Activated B cell treated with CpG ODN at 0.5 μM for 24 hours (primary cell): Measurements from ENCODE around the gene SAMD8. TPM values are rescaled to one million over a fixed set of nuclear protein-coding genes. Genes with fewer than 3 reads are reported as not detected.
"Not testable (repeated sequence)": the region's sequence is repeated elsewhere in the genome, so short reads cannot be mapped to it uniquely, and the experiment has no call there.

ENCODE experiments used
- ATAC-seq: fragments of 200-7000 bp; cut with Tn5 transposase; one replicate; pipeline ENCODE4 v1.10.0; 2021; ENCODE audit warnings: low read depth, mild to moderate bottlenecking, moderate library complexity
- CTCF ChIA-PET: fragments of 350-600 bp; sonication (Branson Sonifier 250); formaldehyde crosslinking; loops from one replicate; lab custom pipeline; 2021; ENCODE audit warnings: antibody characterized with exemption; lab: Charles Lee
- POLR2A ChIA-PET: fragments of 350-600 bp; sonication (Branson Sonifier 250); formaldehyde crosslinking; loops from one replicate; lab custom pipeline; 2021; ENCODE audit warnings: antibody characterized with exemption; lab: Charles Lee
- DNase-seq: peaks from one replicate; pipeline ENCODE4 v3.0.0; 2022
- H3K27ac Mint-ChIP-seq: one replicate; pipeline ENCODE4 v1.8.0; 2020; ENCODE audit warnings: mixed read lengths
- H3K27me3 Mint-ChIP-seq: one replicate; pipeline ENCODE4 v1.8.0; 2021; ENCODE audit warnings: mixed read lengths
- H3K36me3 Mint-ChIP-seq: one replicate; pipeline ENCODE4 v1.8.0; 2021; ENCODE audit warnings: low read depth, mixed read lengths
- H3K4me1 Mint-ChIP-seq: one replicate; pipeline ENCODE4 v1.8.0; 2021; ENCODE audit warnings: mixed read lengths
- H3K4me3 Mint-ChIP-seq: one replicate; pipeline ENCODE4 v1.8.0; 2020; ENCODE audit warnings: mild to moderate bottlenecking, mixed read lengths
- H3K9me3 Mint-ChIP-seq: one replicate; pipeline ENCODE4 v1.8.0; 2020; ENCODE audit warnings: mixed read lengths
- intact Hi-C: fragments of 100-400 bp; cut with micrococcal nuclease; formaldehyde crosslinking; loops from one replicate; pipeline ENCODE4 v1.15.1; 2024
- total RNA-seq: library from RNA; stranded (reverse); gene quantifications from 2 replicates; pipeline ENCODE4 v1.2.3, GENCODE V29; 2022
- TF ChIP-seq, protein P1 (sequence below): fragments of 200-600 bp; IDR thresholded peaks from one replicate; pipeline ENCODE4 v1.8.0; 2022; ENCODE audit warnings: antibody characterized with exemption, mild to moderate bottlenecking

Gene SAMD8
- total RNA-seq, 1 donor from 2014 or later, result 29.1 TPM

DNA sequence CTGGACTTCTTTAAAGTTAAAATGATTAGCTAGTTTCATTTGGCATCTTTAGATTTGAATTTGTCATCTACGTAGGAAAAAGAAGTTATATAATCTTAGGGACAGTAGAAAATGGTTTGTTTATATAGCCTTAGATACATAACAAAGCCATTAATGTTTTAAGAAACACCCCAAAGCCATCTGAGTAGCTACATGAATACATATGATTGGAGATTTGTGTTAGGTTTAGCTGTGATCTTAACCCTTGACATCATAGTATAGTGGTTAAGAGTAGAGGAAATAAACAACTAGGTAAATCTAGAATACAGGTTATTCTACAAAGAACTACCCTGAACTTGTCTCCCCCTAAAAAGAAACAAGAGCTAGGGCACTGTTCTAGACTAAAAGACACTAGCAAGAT, 18.1 kb downstream of the SAMD8 start:
- peak overlapping the region; percentile 72 for H3K4me3 Mint-ChIP-seq
- intact Hi-C loops, result loop anchor here (1.0 to 5.0 kb wide), 3 partner anchors 18 to 83 kb away; partner anchors contain the start of genes SAMD8 and VDAC2
- no peak for ATAC-seq

DNA sequence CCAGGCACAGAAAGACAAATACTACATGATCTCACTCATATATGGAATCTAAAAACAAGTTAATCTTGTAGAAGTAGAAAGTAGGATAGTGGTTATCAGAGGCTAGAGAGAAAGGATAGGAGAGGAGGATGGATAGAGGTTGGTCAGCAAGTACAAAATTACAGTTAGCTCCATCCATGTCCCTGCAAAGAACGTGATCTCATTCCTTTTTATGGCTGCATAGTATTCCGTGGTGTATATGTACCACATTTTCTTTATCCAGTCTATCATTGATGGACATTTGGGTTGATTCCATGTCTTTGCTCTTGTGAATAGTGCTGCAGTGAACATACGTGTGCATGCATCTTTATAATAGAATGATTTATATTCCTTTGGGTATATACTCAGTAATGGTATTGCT, 22.2 kb downstream of the SAMD8 start:
- CTCF ChIA-PET, intact Hi-C loops, DNase-seq, H3K9me3 Mint-ChIP-seq, H3K27me3 Mint-ChIP-seq, POLR2A ChIA-PET, H3K4me3 Mint-ChIP-seq, ATAC-seq, H3K27ac Mint-ChIP-seq: not testable (repeated sequence)
- Mint-ChIP-seq H3K4me1 (peaks cover 54% of the 10 kb centered on the region), H3K36me3 (peaks cover 11% of the 10 kb centered on the region)

More for the DNA sequence above, 18.1 kb downstream of the SAMD8 start:
- H3K27me3 Mint-ChIP-seq, result no peaks in the 10 kb centered on the region
- ChIA-PET POLR2A (interaction anchor here (1.0 to 1.9 kb wide), 2 partner anchors 18 to 81 kb away, joined by 3 to 13 read pairs; partner anchors contain the start of genes SAMD8 and VDAC2), CTCF (interaction anchor here (0.7 kb wide), 1 partner anchor 506 kb away, joined by 3 read pairs; no protein-coding TSS in a partner anchor)
- TF ChIP-seq, protein P1, sequence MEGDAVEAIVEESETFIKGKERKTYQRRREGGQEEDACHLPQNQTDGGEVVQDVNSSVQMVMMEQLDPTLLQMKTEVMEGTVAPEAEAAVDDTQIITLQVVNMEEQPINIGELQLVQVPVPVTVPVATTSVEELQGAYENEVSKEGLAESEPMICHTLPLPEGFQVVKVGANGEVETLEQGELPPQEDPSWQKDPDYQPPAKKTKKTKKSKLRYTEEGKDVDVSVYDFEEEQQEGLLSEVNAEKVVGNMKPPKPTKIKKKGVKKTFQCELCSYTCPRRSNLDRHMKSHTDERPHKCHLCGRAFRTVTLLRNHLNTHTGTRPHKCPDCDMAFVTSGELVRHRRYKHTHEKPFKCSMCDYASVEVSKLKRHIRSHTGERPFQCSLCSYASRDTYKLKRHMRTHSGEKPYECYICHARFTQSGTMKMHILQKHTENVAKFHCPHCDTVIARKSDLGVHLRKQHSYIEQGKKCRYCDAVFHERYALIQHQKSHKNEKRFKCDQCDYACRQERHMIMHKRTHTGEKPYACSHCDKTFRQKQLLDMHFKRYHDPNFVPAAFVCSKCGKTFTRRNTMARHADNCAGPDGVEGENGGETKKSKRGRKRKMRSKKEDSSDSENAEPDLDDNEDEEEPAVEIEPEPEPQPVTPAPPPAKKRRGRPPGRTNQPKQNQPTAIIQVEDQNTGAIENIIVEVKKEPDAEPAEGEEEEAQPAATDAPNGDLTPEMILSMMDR, result no peak
- no peak for DNase-seq
- peak overlapping the region; percentile 93 for H3K27ac Mint-ChIP-seq
- peaks cover 3% of the 10 kb centered on the region for H3K9me3 Mint-ChIP-seq
- peaks cover 24% of the 10 kb centered on the region for H3K36me3 Mint-ChIP-seq
- peaks cover 54% of the 10 kb centered on the region for H3K4me1 Mint-ChIP-seq

DNA sequence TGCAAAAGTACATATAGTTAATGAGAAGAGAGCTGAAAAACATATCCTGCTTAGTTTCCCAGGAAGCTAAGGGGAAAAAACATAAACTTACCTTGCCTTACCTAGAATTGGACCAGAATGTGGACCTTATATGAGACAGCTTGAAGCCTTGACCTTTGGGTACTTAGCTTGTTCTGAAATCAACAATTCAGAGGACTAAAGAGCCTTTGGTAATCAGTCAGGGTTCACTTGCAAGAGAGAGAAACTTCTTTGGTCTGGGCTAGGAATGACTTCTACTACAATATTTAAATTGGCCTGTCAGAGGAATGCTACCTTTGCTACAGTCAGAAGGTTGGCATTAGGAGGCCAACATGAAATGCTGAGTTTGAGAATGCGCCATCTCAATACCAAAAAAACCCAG, 24.9 kb downstream of the SAMD8 start:
- Mint-ChIP-seq H3K36me3 (peaks cover 11% of the 10 kb centered on the region), H3K4me1 (peaks cover 39% of the 10 kb centered on the region), H3K9me3 (peaks cover 3% of the 10 kb centered on the region), H3K27ac (no peak overlapping the region), H3K4me3 (no peak overlapping the region), H3K27me3 (no peaks in the 10 kb centered on the region)
- ChIA-PET CTCF (no interaction called here), POLR2A (no interaction called here)
- intact Hi-C loops, result no loop called here
- ATAC-seq (no peak), DNase-seq (no peak)
- TF ChIP-seq, protein P1, result no peak

DNA sequence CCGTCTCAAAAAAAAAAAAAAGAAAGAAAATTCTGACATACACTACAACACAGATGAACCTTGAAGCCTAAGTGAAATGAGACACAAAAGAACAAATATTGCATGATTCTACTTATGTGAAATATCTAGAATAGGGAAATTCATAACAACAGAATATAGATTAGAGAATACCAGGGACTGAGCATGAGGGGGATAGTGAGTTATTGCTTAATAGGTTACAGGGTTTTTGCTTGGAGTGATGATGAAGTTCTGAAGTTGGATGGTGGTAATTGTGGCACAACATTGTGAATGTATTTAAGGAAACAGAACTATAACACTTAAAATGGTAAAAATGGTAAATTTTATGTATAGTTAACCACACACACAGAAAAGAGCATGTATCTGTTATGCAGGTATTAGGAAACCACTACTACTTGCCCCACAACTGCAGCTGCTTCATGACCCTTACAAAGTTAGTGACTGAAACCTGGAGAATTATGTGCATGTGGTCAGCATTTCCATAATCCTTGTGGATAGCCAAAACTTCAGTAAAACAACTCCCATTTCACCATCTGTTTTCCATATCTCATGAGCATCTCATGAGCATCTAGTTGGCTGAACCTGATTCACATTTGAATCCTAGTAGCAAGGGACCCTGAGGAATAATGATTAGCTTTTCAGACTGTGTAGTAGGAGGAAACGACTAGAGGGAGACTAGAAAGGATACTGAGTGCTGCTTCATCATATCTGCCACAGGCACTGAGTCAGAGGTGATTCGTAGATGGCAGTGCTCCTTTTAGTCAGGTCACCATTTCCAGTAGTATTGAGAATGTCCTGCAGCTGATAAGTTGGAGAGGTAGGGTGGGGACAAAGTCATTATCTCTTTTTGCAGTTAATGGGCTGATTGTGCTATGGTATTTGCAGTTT, 26.3 kb downstream of the SAMD8 start:
- H3K27ac Mint-ChIP-seq, result peak overlapping the region; percentile 20
- POLR2A ChIA-PET, result interaction anchor here (0.6 kb wide), 1 partner anchor 47 kb away, joined by 7 read pairs; no protein-coding TSS in a partner anchor

DNA sequence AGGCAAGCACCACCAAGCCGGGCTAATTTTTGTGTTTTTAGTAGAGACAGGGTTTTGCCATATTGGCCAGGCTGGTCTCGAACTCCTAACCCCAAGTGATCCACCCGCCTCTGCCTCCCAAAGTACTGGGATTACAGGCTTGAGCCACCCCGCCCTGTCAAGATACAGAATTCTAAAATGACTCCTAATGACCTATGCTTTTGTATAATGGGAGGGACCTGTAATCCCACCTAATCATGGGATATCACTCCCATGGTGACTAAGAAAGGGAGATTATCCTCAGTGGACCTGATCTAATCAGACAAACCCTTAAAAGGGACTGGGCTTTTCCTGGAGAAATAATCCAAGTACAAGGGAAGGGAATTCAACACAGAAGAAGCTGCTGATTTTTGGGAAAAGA, 28.8 kb downstream of the SAMD8 start:
- CTCF ChIA-PET, result no interaction called here
- TF ChIP-seq, protein P1, result no peak
- Mint-ChIP-seq H3K27me3 (no peaks in the 10 kb centered on the region), H3K4me3 (no peak overlapping the region), H3K36me3 (peaks cover 8% of the 10 kb centered on the region), H3K9me3 (no peaks in the 10 kb centered on the region), H3K4me1 (peaks cover 49% of the 10 kb centered on the region), H3K27ac (no peak overlapping the region)
- ATAC-seq (no peak), DNase-seq (no peak)
- intact Hi-C loops, result no loop called here
- POLR2A ChIA-PET, result no interaction called here

More for the DNA sequence above, 26.3 kb downstream of the SAMD8 start:
- intact Hi-C loops, result no loop called here
- H3K9me3 Mint-ChIP-seq, result peaks cover 3% of the 10 kb centered on the region
- H3K4me3 Mint-ChIP-seq, result no peak overlapping the region
- H3K36me3 Mint-ChIP-seq, result peaks cover 11% of the 10 kb centered on the region
- peaks cover 30% of the 10 kb centered on the region for H3K4me1 Mint-ChIP-seq
- DNase-seq, result no peak
- no peaks in the 10 kb centered on the region for H3K27me3 Mint-ChIP-seq
- TF ChIP-seq, protein P1, result no peak
- peak; percentile 40 for ATAC-seq
- CTCF ChIA-PET, result no interaction called here
